Stimulated activated CD4-positive, alpha-beta T cell treated with anti-CD3 and anti-CD28 coated beads, Interleukin-2, amount 100 ng/mL, for 24 hours (primary cell): ENCODE measurements around the gene CNNM1.

ENCODE experiments used
- DNase-seq, 2 donors: peaks; one replicate each; pipeline ENCODE4 v3.0.0-alpha.2; 2020

The CNNM1 gene

GRCh38 chr10:99337901-99338300, 8.7 kb downstream of the CNNM1 start:
- no peak for DNase-seq

DNA sequence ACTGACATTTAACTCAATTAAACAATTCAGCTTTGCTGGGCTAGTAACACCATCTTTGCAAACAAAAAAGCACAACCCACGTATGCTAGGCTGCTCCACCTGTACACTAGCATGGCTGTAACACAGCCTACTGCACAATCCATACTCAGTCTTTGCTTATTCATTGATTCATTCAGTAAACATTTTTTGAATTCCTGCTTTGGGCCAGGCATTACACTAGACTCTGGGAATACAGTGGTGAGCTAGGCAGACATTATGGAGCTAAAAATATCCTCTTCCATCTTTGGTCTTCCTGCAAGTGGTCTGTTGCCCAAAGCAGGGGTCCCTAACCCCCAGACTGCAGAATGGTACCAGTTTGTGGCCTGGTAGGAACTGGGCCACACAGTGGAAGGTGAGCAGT, 9.9 kb downstream of the CNNM1 start:
- DNase-seq, result no peak

GRCh38 chr10:99339563-99340047, 10.4 kb downstream of the CNNM1 start:
- DNase-seq, result no peak

GRCh38 chr10:99340650-99341049, 11.5 kb downstream of the CNNM1 start:
- no peak for DNase-seq

GRCh38 chr10:99341248-99341647, 12.1 kb downstream of the CNNM1 start:
- no peak for DNase-seq

- no peak for DNase-seq
These were observed 12.8 kb downstream of the CNNM1 start for GRCh38 chr10:99341860-99342490.

GRCh38 chr10:99343262-99343661, 14.1 kb downstream of the CNNM1 start:
- no peak for DNase-seq

GRCh38 chr10:99344715-99345114, 15.6 kb downstream of the CNNM1 start:
- no peak for DNase-seq

- no peak for DNase-seq
These were observed 16.2 kb downstream of the CNNM1 start for GRCh38 chr10:99345350-99345749.

GRCh38 chr10:99346247-99346646, 17.1 kb downstream of the CNNM1 start:
- DNase-seq, result no peak

DNA sequence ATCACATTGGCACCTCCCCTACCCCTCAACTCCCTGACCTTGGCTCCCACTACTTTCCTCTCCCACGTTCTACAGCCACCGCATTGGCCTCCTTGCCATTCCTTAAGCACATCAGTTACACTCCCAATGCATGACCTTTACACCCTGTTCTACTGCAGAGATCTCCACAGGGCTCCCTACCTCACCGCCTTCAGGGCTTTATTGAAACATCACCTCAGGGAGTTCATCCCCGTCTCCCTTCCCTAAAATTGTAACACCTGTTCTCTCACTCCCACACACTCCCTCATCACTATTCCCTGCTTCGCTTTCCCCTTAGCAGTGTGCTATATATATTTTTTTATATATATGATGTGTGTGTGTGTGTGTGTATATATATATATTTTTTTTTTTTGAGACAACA, 18.5 kb downstream of the CNNM1 start:
- no peak for DNase-seq

GRCh38 chr10:99353182-99353581, 24.0 kb downstream of the CNNM1 start:
- DNase-seq, result no peak

GRCh38 chr10:99357691-99358090, 28.5 kb downstream of the CNNM1 start:
- no peak for DNase-seq

GRCh38 chr10:99358101-99358500, 28.9 kb downstream of the CNNM1 start:
- DNase-seq, result no peak

GRCh38 chr10:99360934-99361333, 31.8 kb downstream of the CNNM1 start:
- DNase-seq, result no peak

GRCh38 chr10:99364125-99364524, 35.0 kb downstream of the CNNM1 start:
- DNase-seq, result no peak

DNA sequence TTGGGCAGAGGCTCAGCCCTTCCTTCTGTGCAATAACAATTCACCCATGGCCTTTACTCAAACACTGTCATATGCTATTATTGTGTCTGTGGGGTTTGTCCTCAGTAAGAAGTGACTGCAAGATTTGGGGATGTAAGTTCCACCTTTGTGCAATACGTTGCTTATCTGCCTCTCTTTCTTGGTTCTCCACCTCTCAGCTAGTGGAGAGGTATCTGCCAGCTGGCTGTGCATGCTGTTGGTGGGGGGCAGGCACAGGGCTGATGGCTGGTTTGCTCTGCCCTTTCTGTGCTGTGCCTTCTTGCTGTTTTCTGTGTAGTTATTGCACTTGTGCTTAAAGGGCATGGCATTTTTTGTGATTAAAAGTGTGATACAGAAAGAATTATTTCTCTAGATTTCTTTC, 36.2 kb downstream of the CNNM1 start:
- DNase-seq, result no peak

DNA sequence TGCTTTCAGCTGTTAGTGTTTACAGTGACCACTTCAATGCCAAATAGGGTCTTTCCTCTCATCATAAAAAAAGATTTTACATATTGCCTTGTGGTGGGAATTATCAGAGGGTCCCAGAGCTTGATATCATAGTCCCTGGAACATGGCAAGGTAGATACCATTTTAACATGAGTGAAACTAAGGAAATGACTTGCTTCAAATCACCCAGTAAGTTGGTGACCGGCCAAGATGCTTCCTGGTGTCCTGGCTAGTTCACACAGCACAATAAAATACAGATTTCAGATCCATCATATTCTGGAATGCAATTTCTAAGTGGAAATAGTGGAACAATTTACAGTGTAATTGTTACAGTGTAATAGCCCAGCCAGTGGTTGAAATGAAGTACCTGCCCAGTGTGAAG, 36.6 kb downstream of the CNNM1 start:
- DNase-seq, result no peak

GRCh38 chr10:99366666-99367065, 37.5 kb downstream of the CNNM1 start:
- no peak for DNase-seq

DNA sequence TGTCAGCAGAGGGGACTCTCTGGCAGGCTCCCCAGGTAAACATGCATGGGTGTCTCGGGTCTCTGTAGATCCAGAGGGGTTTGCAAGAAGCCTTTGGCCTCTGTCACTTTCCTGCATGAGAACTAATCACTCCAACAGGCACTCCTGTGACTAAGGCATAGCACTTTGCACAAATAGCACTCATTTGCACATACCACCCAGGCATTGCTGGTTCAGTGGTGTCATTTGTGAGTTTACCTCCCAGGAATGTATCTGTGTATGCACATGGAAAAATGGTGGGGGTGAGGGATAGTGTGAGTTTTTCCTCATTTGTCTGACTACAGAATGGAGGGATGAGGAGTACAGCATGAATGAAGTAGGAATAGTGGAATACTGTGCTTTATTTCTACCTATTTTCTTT, 39.5 kb downstream of the CNNM1 start:
- DNase-seq, result no peak

- no peak for DNase-seq
These were observed 40.0 kb downstream of the CNNM1 start for GRCh38 chr10:99369126-99369525.

DNA sequence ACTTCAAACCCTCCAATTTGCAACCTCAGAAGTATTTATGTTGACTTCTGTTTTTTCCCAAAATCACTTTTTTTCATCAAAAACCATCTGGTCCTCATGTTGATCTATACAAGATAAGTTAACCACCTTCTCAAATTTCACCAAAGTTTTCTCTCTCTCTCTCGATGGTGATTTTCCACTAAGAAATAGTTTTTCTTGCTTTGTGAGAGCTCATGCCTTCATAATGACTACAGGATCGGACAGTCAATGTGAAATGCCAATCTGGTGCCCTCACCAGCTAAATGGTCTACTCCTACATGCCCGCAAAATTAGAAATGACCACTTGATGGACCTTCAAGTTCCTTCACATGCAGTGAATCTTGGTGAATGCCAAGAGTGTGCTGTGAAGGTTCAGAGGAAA, 40.4 kb downstream of the CNNM1 start:
- no peak for DNase-seq

- no peak for DNase-seq
These were observed 41.8 kb downstream of the CNNM1 start for GRCh38 chr10:99370993-99371392.

- DNase-seq, result no peak
These were observed 43.6 kb downstream of the CNNM1 start for GRCh38 chr10:99372546-99373271.

DNA sequence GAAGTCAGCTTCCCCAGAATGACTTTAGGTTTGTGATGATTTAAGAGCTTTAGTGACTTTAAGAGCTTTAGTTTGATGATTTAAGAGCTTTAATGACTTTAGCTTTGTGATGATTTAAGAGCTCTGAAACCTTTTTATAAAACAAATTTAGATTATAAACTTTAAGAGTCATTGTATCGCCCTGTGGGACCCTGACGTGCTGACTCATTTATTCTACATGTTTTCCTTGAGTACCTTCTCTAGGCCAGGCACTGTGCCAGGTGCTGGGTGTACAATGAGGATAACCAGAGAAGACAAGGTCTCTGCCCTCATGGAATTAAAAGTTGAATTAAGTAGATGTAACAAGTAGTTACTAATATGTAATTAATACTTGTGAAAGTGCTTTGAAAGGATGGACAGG, 45.4 kb downstream of the CNNM1 start:
- no peak for DNase-seq
